ENCODE data around the gene CAV1.

- TF ChIP-seq CTCF (IDR thresholded peaks at IDR 0.05; ENCODE audit: low read depth, low read length) (no peak), POLR2A (IDR thresholded peaks at IDR 0.05; ENCODE audit: extremely low read depth, insufficient read length) (no peak), MAX (IDR thresholded peaks at IDR 0.05; ENCODE audit: low read depth, low read length) (no peak), MYC (IDR thresholded peaks at IDR 0.05; ENCODE audit: low read depth, low read length) (no peak)
These were observed 30.4 kb upstream of the CAV1 start for GRCh38 chr7:116494472-116494871.
